Measurements from ENCODE around the gene JAZF1.
A peak's percentile ranks its signal among the peaks of the same experiment; 100 is the strongest.
"Not testable (repeated sequence)": the region's sequence is repeated elsewhere in the genome, so short reads cannot be mapped to it uniquely, and the experiment has no call there.

The JAZF1 gene

DNA sequence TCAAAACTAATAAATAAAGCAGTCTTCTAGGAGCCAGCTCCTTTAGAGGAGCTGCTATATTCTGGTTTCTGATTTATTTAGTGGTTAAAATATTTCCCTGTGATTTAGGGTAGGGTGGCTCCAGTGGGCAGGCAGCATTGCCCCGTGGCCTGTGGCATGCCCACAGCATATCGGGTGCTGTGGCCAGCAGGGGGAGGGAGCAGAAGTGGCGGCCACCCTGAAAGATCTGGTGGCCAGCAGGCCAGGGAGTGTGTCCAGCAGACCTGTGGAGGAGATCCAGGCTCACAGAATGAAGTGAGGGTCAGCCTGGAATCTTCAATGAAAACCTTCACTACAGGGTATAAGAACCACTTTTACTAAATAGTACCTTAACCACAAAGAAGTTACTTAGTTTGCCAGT, 251.5 kb downstream of the JAZF1 start:
- no peak for TF ChIP-seq ZFX (IDR thresholded peaks at IDR 0.05; ENCODE audit: borderline replicate concordance)
- TF ChIP-seq, protein P1, sequence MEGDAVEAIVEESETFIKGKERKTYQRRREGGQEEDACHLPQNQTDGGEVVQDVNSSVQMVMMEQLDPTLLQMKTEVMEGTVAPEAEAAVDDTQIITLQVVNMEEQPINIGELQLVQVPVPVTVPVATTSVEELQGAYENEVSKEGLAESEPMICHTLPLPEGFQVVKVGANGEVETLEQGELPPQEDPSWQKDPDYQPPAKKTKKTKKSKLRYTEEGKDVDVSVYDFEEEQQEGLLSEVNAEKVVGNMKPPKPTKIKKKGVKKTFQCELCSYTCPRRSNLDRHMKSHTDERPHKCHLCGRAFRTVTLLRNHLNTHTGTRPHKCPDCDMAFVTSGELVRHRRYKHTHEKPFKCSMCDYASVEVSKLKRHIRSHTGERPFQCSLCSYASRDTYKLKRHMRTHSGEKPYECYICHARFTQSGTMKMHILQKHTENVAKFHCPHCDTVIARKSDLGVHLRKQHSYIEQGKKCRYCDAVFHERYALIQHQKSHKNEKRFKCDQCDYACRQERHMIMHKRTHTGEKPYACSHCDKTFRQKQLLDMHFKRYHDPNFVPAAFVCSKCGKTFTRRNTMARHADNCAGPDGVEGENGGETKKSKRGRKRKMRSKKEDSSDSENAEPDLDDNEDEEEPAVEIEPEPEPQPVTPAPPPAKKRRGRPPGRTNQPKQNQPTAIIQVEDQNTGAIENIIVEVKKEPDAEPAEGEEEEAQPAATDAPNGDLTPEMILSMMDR (IDR thresholded peaks at IDR 0.05) = no peak
- H3K27ac ChIP-seq = no peak overlapping the region

DNA sequence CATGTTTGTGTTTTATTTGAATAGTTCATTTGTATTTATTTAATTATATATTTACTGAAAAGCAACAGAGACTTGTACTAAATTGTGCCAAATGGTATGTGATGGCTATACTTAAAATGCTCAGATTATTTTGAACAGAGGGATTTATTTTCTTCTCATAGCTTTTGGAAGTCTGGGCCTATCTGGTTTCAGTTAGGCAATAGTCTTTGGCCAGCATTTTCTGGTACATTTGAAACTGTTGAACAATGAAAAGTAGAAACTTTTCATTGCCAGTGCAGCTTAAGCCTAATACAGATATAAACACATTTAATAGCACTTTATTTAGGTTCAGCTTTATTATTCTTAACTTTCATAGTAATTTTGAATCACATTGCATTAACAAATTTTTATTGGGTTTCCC, 252.6 kb downstream of the JAZF1 start:
- TF ChIP-seq, protein P1 (IDR thresholded peaks at IDR 0.05) = no peak
- no peak for TF ChIP-seq ZFX (IDR thresholded peaks at IDR 0.05; ENCODE audit: borderline replicate concordance)

DNA sequence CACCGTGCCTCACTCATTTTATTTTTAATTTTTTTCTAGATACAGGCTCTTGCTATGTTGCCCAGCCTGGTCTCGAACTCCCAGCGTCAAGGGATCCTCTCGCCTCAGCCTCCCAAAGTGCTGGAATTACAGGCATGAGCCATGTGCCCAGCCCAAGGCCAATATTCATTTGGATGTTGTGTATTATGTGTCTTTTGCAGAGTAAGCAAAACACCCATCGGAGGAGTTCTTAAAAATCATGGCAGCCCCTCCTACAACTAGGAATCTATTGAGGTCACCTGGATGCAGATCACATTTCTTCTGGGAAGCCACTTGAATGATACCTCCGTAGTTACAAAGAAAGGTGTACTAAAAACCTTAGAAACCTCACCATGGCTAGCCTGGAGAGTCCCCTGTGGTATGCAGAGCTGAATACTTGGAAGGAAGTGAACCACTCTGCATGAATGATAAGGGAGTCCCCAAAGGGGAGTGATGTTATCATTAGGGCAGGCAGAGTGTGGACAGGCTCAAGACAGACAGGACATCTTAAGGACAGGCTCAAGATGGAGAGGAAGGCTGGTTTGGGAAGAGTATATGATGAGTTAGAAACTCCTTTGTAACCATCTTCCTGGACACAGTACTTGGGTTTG, 254.9 kb downstream of the JAZF1 start:
- H3K27ac ChIP-seq = no peak overlapping the region
- TF ChIP-seq, protein P1 (IDR thresholded peaks at IDR 0.05) = no peak
- TF ChIP-seq ZFX (IDR thresholded peaks at IDR 0.05; ENCODE audit: borderline replicate concordance) = no peak

More for the DNA sequence above, 252.6 kb downstream of the JAZF1 start:
- H3K27ac ChIP-seq = no peak overlapping the region

DNA sequence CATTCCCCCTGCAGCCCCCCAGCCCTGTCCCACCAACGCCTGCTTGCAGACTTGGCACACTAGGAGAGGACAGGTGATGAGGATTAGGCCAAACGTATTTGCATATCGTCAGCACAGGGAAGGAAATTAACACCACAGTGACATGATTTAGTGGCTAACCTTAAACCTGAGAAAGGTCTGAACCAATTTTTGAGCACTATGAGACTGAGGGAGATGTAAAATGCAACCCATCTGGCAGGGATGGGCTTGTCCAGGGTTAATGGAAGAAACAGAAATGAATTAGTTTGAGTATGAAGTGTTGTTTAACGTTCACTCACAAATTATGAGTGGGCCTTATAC, 257.0 kb downstream of the JAZF1 start:
- no peak overlapping the region for H3K27ac ChIP-seq
- no peak for TF ChIP-seq ZFX (IDR thresholded peaks at IDR 0.05; ENCODE audit: borderline replicate concordance)
- TF ChIP-seq, protein P1 (IDR thresholded peaks at IDR 0.05) = no peak

DNA sequence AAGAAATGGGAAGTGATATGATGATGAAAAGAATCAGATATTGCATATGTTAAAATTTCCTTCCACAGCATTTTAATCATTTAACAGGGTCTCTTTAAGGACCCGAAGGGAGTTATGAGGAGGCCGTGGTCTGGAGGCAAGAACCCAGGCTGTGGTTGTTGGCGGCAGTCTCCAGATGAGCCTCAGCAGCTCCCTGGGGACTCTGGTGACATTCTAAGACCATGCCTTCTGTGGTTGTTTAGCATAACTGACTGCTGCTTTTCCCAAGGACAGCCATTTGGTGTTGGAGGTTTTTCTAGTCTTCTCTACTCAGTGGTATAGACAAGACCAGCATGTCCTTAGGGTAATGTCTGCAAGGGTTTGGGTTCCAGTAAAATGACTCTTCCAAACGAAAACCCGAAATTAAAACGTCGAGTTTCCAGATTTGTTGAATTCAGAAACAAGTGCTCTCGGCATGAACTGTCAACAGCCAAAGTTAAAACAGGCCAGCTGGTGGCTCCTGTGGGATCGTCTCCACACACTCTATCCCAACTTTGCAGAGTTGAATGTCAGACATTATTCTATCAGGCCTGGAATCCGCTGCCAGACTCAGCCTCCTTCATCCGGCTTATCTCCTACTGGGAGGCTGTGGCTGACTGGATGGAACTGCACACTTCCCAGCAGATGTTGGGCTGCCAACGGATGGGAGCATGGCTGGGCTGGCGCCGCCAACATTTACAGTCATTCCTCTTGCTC, 257.5 kb downstream of the JAZF1 start:
- TF ChIP-seq, protein P1 (IDR thresholded peaks at IDR 0.05) = no peak
- H3K27ac ChIP-seq = no peak overlapping the region

DNA sequence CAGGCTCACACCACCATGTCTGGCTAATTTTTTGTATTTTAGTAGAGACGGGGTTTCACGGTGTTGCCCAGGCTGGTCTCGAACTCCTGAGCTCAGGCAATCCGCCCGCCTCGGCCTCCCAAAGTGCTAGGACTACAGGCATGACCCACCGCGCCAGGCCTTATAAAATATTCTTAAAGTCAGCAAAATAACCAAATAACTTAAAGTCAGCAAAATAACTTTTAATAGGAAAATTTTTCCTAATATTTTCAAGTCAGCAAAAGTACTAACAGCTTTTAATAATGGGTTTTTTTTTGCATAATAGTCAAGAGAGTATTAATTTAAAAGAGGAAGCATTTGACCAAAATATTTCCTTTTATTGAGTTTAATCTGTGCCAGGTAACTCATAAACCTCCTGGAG, 258.2 kb downstream of the JAZF1 start:
- H3K27ac ChIP-seq = not testable (repeated sequence)

DNA sequence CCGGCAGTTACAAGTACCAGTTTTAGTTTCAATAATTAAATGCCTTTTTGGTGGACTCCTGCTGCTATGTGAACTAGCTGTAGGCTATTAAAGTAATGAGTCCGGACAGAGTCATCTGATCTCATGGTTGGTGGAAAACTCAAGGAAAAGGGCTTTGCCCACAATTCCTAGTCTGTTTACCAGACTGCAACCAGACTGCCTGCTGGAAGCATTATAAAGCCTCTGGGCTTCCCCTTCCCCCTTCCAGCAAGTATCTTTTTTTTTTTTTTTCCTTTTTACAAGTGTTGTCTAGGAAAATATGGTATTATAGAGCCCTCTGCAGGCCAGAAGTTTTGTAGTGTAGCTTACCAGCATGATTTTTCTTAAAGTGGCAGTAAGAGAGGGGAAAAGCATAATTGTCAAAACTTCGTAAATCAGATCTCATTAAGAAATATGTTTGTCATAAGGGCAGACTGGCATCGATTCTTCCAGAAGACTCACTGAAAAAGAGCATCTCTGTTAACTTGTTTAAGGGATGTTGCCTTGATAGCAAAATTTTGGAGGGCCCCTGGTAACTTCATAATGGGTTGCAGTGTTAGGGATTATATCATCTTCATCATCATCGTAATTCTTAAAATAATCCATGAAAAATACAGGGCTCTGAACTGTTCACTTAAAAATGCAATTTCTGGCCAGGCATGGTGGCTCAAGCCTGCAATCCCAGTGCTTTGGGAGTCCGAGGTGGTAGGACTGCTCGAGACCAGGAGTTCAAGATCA, 259.3 kb downstream of the JAZF1 start:
- H3K27ac ChIP-seq = no peak overlapping the region
- no peak for TF ChIP-seq ZFX (IDR thresholded peaks at IDR 0.05; ENCODE audit: borderline replicate concordance)
- TF ChIP-seq, protein P1 (IDR thresholded peaks at IDR 0.05) = peak; percentile 84

Data from 22Rv1 (cell line).